BJ (cell line): ENCODE measurements around the gene HSDL2. TPM values are rescaled to one million over a fixed set of nuclear protein-coding genes. Genes with fewer than 3 reads are reported as not detected.

Experiments used
- CTCF ChIA-PET: fragments of 350-600 bp; formaldehyde crosslinking; extraction: SDS; loops from one replicate; lab custom pipeline; 2021; ENCODE audit warnings: antibody characterized with exemption, inconsistent platforms; lab: Yijun Ruan, JAX
- POLR2A ChIA-PET: fragments of 300-600 bp; sonication (Branson Sonifier 250); formaldehyde crosslinking; extraction: SDS; loops from one replicate; lab custom pipeline; 2021; ENCODE audit warnings: antibody characterized with exemption; lab: Charles Lee
- DNase-seq: peaks from one replicate; pipeline ENCODE4 v3.0.0-alpha.2; 2011; ENCODE audit warnings: low read depth
- H3K27me3 ChIP-seq: 2 replicates; pipeline ENCODE4 v1.6.0; 2011; ENCODE audit warnings: low read length; ENCODE audit not compliant: control insufficient read depth, insufficient read depth
- H3K36me3 ChIP-seq: 2 replicates; pipeline ENCODE4 v1.5.1; 2011; ENCODE audit warnings: low read length; ENCODE audit not compliant: control insufficient read depth, insufficient read depth
- H3K4me3 ChIP-seq: 2 replicates; pipeline ENCODE4 v1.5.1; 2011; ENCODE audit warnings: low read depth, mild to moderate bottlenecking, control low read depth, low read length
- CTCF ChIP-seq: IDR thresholded peaks from 2 replicates; pipeline ENCODE4 v1.5.1; 2011; ENCODE audit warnings: low read depth, mild to moderate bottlenecking, control low read depth, inconsistent platforms, low read length, moderate library complexity; ENCODE audit not compliant: insufficient read depth
- polyA plus RNA-seq: library from polyadenylated mRNA; depleted of rRNA; stranded (reverse); fragments of >200 nt; gene quantifications from 2 replicates; pipeline ENCODE4 v1.2.3, GENCODE V29; 2011

Gene HSDL2
- polyA plus RNA-seq, 1 experiment, result 15.2 TPM

- CTCF ChIA-PET, result interaction anchor here (0.7 kb wide), 1 partner anchor 9 kb away, joined by 3 read pairs; the partner anchor contains the start of gene PTBP3
- Histone ChIP-seq H3K36me3 (no peaks in the 10 kb centered on the region), H3K27me3 (no peaks in the 10 kb centered on the region), H3K4me3 (no peak overlapping the region)
- DNase-seq, result no peak
- POLR2A ChIA-PET, result interaction anchor here (0.5 to 0.6 kb wide), 2 partner anchors 12 to 46 kb away, joined by 9 to 13 read pairs; no protein-coding TSS in a partner anchor
- TF ChIP-seq CTCF, result no peak
These were observed 38.2 kb upstream of the HSDL2 start for GRCh38 chr9:112341730-112342129.

GRCh38 chr9:112348257-112349007 is 31.5 kb upstream of the HSDL2 start:
- Histone ChIP-seq H3K4me3 (peak overlapping the region; percentile 43), H3K36me3 (no peaks in the 10 kb centered on the region), H3K27me3 (no peaks in the 10 kb centered on the region)
- ChIA-PET POLR2A (no interaction called here), CTCF (interaction anchor here (1.0 to 1.8 kb wide), 2 partner anchors 13 to 250 kb away, joined by 3 to 4 read pairs; no protein-coding TSS in a partner anchor)
- DNase-seq, result no peak
- no peak for TF ChIP-seq CTCF

- H3K36me3 ChIP-seq, result no peaks in the 10 kb centered on the region
- ChIA-PET POLR2A (no interaction called here), CTCF (interaction anchor here (1.1 to 2.4 kb wide), 3 partner anchors 10 to 251 kb away, joined by 4 to 9 read pairs (median 4); no protein-coding TSS in a partner anchor)
- DNase-seq, result no peak
- TF ChIP-seq CTCF, result no peak
- no peaks in the 10 kb centered on the region for H3K27me3 ChIP-seq
- H3K4me3 ChIP-seq, result no peak overlapping the region
These were observed 30.9 kb upstream of the HSDL2 start for GRCh38 chr9:112349008-112349333.

- Histone ChIP-seq H3K27me3 (no peaks in the 10 kb centered on the region), H3K36me3 (no peaks in the 10 kb centered on the region), H3K4me3 (no peak overlapping the region)
- ChIA-PET POLR2A (no interaction called here), CTCF (interaction anchor here (1.4 to 2.4 kb wide), 2 partner anchors 10 to 253 kb away, joined by 5 to 9 read pairs; no protein-coding TSS in a partner anchor)
- DNase-seq, result no peak
- TF ChIP-seq CTCF, result no peak
These were observed 28.7 kb upstream of the HSDL2 start for GRCh38 chr9:112351184-112351583.

- Histone ChIP-seq H3K36me3 (no peaks in the 10 kb centered on the region), H3K4me3 (no peak overlapping the region), H3K27me3 (no peaks in the 10 kb centered on the region)
- DNase-seq, result no peak
- CTCF ChIA-PET, result no interaction called here
- no peak for TF ChIP-seq CTCF
- POLR2A ChIA-PET, result interaction anchor here (0.7 kb wide), 1 partner anchor 18 kb away, joined by 3 read pairs; no protein-coding TSS in a partner anchor
These were observed 27.7 kb upstream of the HSDL2 start for GRCh38 chr9:112352209-112352608.
